SK-MEL-5 (cell line): ENCODE results near the gene RUNX2. TPM values are rescaled to one million over a fixed set of nuclear protein-coding genes. Genes with fewer than 3 reads are reported as not detected.
A peak's percentile ranks its signal among the peaks of the same experiment; 100 is the strongest.
"Not testable (repeated sequence)": the region's sequence is repeated elsewhere in the genome, so short reads cannot be mapped to it uniquely, and the experiment has no call there.

Experiments
- DNase-seq: peaks from one replicate; pipeline ENCODE4 v3.0.0-alpha.2; 2016; ENCODE audit warnings: low read depth, low spot score
- in situ Hi-C: cut with HindIII; loops from 2 replicates; pipeline ENCODE4 v1.10.0; 2016; ENCODE audit warnings: low sequenced_read_pairs, high pct_unique_total_duplicates, low pct_unique_long_range_greater_than_20kb
- total RNA-seq: library from RNA; depleted of rRNA; stranded (reverse); fragments of >200 nt; shearing (Covaris generic); gene quantifications from 2 replicates; pipeline ENCODE4 v1.2.3, GENCODE V29; 2014

The RUNX2 gene
- total RNA-seq, 1 experiment from 2014 or later = 0.24 TPM

- DNase-seq = no peak
- in situ Hi-C loops = no loop called here
These were observed 339.2 kb downstream of the RUNX2 start for GRCh38 chr6:45667300-45667699.

GRCh38 chr6:45667766-45668165, 339.6 kb downstream of the RUNX2 start:
- no peak for DNase-seq
- in situ Hi-C loops = no loop called here

DNA sequence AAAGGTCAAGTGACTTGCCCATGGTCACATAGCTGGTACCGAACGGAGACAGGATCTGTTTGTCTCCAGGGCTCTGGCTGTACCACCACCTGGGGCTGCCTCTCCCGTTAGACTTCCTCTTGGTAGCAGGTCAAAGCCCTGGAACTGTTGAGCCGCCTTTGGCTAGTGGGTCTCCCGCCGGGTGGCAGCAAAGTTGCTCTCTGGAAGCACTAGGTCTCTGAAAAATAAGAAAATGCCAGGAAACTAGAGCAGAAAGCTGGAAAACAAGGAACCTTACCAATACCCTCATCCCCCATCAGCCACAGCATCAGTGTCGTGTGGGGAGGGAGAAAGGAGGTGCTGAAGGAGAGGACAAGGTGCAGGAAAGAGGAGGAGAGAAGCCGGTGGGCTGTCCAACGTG, 340.6 kb downstream of the RUNX2 start:
- in situ Hi-C loops = no loop called here
- no peak for DNase-seq

GRCh38 chr6:45673167-45673566, 345.0 kb downstream of the RUNX2 start:
- in situ Hi-C loops = not testable (repeated sequence)

DNA sequence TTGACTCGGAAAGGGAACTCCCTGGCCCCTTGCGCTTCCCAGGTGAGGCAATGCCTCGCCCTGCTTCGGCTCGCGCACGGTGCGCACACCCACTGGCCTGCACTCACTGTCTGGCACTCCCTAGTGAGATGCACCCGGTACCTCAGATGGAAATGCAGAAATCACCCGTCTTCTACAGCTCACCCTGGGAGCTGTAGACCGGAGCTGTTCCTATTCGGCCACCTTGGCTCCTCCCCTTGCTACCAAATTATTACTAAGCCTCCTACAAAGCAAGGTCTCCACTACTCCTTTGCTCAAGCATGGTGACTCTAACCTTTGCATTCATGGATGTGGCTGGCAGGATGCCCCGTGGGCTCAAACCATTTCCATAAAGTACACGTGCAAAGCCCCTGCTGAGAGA, 347.0 kb downstream of the RUNX2 start:
- in situ Hi-C loops = not testable (repeated sequence)

More at GRCh38 chr6:45673167-45673566, 345.0 kb downstream of the RUNX2 start:
- not testable (repeated sequence) for DNase-seq

DNA sequence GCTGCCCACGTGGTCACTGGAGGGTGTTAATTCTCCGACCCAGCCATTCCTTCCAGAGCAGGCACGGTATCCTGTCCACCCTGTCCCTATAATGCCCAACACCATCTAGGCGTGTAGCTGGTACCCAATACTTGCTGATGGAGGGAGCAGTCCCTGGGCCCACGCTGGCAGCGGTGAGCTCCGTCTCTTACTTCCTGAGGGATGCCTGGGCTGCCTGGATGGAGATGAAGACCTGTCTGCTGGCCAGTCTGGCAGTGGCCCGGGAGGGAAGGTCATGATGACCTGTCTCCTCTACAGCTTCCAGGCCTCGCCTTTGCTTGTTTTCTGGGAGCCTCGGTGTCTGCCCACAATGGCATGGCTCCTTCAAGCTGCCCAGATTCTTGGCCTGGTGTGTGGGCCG, 347.5 kb downstream of the RUNX2 start:
- in situ Hi-C loops = no loop called here

More for the DNA sequence above, 347.0 kb downstream of the RUNX2 start:
- not testable (repeated sequence) for DNase-seq

DNA sequence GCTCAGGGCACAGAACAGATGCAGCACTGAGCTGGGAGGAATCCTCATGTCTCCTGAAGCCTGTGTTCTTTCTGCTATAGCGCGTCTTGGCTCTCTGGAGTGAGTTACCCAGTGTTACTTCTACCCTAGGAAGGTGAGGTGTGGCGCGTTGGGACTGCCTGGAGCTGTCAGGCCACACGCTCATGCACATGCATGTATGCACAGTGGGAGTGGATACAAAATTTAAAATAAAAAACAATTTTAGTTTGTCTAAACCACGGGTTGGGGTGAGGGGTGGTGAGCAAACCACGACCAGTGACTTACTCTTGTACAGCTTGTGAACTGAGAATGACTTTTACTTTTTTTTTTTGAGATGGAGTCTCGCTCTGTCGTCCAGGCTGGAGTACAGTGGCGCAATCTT, 348.2 kb downstream of the RUNX2 start:
- DNase-seq = no peak
- in situ Hi-C loops = no loop called here

More for the DNA sequence above, 347.5 kb downstream of the RUNX2 start:
- no peak for DNase-seq

- DNase-seq = peak; percentile 28
- in situ Hi-C loops = no loop called here
These were observed 349.5 kb downstream of the RUNX2 start for GRCh38 chr6:45677381-45678284.

GRCh38 chr6:45678285-45678607, 350.1 kb downstream of the RUNX2 start:
- in situ Hi-C loops = no loop called here
- DNase-seq = no peak

- in situ Hi-C loops = no loop called here
- DNase-seq = no peak
These were observed 351.0 kb downstream of the RUNX2 start for GRCh38 chr6:45679163-45679562.

DNA sequence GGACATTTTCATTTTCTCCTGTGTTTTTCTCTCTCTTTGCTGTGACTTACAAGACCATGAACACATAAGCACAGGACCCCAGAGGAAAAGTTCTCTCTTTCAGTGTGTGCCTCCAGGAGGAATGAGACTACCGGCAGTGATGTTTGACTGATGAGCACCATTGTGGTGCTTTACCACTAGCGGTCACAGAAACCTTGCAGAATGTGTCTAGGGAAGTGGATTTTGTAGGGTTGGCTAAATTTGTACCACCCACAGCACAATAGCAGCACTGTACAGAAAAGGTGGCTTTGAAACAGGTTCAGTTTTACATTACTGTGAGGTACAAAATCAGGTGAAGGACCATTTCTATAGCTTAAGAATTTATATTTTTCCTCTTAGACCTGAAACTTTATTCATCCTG, 351.5 kb downstream of the RUNX2 start:
- in situ Hi-C loops = no loop called here
- DNase-seq = no peak

GRCh38 chr6:45681860-45682511, 353.9 kb downstream of the RUNX2 start:
- in situ Hi-C loops = no loop called here
- no peak for DNase-seq

GRCh38 chr6:45684476-45684875, 356.3 kb downstream of the RUNX2 start:
- DNase-seq = no peak
- in situ Hi-C loops = no loop called here

DNA sequence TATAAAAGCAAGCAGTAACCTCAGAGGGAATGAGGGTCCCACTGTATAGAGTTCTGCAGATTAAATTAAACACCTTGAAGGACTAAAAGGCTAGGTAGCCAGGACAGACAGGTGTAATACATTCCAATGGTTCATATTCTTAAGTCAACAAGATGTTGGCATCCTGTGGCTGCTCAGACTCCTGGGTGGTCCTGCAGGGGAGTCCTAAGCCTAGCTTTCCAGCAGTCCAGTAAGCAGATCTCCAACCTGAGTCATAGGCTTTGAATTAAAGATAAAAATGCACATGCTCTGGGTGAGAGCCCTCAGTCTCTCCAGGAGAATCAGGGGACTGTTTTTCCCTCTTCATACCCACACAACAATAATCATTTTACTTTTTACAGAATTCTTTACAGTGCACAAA, 356.9 kb downstream of the RUNX2 start:
- in situ Hi-C loops = no loop called here
- no peak for DNase-seq

DNA sequence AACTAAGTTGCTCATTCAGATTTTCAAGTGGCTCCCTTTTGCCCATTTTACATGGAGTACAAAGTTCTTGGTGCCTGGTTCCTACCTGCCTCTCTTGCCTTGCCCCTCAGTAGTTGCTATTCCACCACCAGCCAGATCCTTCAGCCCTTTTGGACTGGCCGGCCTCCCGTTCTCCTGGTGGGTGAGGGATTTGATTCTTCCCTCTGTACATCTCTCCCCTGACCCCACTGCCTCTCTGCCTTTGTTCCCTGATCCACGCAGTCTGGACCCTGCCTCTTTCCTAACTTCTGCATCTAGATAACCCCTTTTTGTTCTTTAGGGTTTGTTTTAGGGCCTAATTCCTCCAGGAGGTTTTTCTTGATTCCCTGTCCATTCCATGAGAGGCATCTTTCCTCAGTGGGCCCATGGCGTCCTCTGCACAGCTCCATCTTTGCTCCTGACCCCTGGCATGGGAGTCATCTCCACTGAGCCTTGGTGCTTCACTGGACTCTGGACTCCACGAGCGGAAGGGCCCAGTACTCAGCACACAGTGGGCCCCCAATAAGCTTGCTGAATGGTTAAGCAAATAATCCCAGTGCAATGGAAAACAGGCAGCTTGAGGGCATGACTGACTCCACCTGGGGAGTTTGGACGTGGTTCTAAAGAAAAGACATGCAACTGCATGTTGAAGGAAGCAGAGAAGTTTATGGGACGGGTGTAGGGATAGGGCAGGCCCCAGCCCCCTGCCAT, 358.9 kb downstream of the RUNX2 start:
- no peak for DNase-seq

DNA sequence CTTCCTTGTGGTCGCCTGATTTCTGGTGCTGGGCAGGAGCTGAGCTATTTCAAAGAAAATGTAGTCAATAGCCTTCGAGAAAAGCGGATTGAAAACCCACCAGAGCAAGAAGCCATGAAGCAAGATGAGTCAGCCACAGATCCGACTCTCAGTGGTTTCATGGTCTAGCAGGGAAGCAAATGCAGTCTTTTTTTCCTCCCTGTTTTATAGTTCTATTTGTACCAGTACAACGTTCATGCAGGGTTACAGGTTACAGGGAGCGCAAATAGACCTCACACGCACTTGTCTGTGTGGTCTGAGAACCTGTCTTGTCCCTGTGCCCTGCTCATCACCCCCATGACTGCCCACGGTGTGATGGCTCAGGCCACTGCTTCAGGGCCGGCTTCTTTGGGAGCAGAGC, 359.4 kb downstream of the RUNX2 start:
- in situ Hi-C loops = no loop called here
- no peak for DNase-seq

More for the DNA sequence above, 358.9 kb downstream of the RUNX2 start:
- in situ Hi-C loops = no loop called here

GRCh38 chr6:45688180-45688579, 360.1 kb downstream of the RUNX2 start:
- in situ Hi-C loops = no loop called here

DNA sequence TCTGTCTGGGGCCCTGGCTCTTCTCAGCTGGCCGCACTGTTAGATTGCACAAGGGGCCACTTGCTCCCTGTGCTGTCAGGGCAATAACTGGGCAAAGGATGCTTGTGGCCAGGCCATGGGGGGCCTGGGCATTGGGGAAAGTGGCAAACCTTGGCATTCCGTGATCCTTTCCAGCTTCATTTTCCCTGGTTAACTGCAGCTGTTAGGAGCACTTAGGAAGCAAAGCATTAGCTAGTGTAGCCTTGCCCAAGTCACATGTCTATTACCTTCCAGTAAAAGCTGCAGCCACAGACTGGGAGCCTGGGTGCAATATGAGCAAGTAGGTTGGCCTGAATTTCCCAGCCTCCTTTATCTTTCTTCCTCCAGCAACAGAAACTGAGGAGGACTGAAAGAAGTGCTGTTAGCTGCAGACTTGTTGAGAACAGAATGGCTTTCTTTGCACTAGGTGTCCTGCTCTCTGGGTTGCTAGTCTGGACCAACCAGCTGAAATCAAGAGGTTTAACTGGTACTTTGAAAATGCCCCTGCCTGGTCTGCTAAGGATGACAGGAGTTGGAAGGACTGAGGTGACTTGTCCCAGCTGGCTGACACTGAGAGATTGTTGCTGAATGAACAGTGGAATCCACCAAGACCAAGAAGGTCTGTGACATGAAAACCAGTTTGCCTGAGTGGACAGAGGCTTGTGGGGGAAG, 361.9 kb downstream of the RUNX2 start:
- no peak for DNase-seq
- in situ Hi-C loops = no loop called here

More at GRCh38 chr6:45688180-45688579, 360.1 kb downstream of the RUNX2 start:
- no peak for DNase-seq
